A673 (cell line): ENCODE data around the gene NUB1. TPM values are rescaled to one million over a fixed set of nuclear protein-coding genes. Genes with fewer than 3 reads are reported as not detected.

Experiments
- BruUV-seq: library from RNA; stranded (reverse); fragments of 400-500 nt; replicated peaks from 2 replicates; lab custom pipeline; 2021; lab: Mats Ljungman, UMichigan
- CTCF ChIA-PET: fragments of 300-600 bp; sonication (Branson Sonifier 250); formaldehyde crosslinking; loops from one replicate; lab custom pipeline; 2022; ENCODE audit warnings: antibody characterized with exemption; lab: Charles Lee
- POLR2A ChIA-PET: fragments of 300-600 bp; sonication (Branson Sonifier 250); formaldehyde crosslinking; loops from one replicate; lab custom pipeline; 2022; ENCODE audit warnings: antibody characterized with exemption; ENCODE audit not compliant: low non-redundant PET; lab: Charles Lee
- DNase-seq: peaks from one replicate; pipeline ENCODE4 v3.0.0-alpha.2; 2015; ENCODE audit warnings: low spot score
- H3K27ac ChIP-seq: fragments of 200-600 bp; sonication (generic); 2 replicates; pipeline ENCODE4 v1.5.1; 2016; ENCODE audit warnings: mixed run types, low read depth, mild to moderate bottlenecking, mixed read lengths, antibody characterized with exemption, low read length; ENCODE audit not compliant: poor library complexity, severe bottlenecking
- H3K27me3 ChIP-seq: fragments of 200-600 bp; sonication (generic); replicated peaks from 2 replicates; pipeline ENCODE4 v1.6.1; 2017; ENCODE audit warnings: mixed run types, low read depth, mild to moderate bottlenecking, mixed read lengths, antibody characterized with exemption, low read length; ENCODE audit not compliant: insufficient read depth, poor library complexity
- H3K36me3 ChIP-seq: fragments of 200-600 bp; sonication (generic); 2 replicates; pipeline ENCODE4 v1.6.1; 2016; ENCODE audit warnings: mixed run types, mild to moderate bottlenecking, mixed read lengths, antibody characterized with exemption, low read length; ENCODE audit not compliant: insufficient read depth, poor library complexity, severe bottlenecking
- H3K4me1 ChIP-seq: fragments of 200-600 bp; sonication (generic); 2 replicates; pipeline ENCODE4 v1.6.1; 2017; ENCODE audit warnings: mixed run types, mild to moderate bottlenecking, mixed read lengths, antibody characterized with exemption, low read length; ENCODE audit not compliant: insufficient read depth, poor library complexity, severe bottlenecking
- H3K4me3 ChIP-seq: fragments of 200-600 bp; sonication (generic); 2 replicates; pipeline ENCODE4 v1.5.1; 2016; ENCODE audit warnings: low read depth, mixed run types, mild to moderate bottlenecking, mixed read lengths, low read length; ENCODE audit not compliant: poor library complexity, severe bottlenecking
- H3K9me3 ChIP-seq: fragments of 200-600 bp; sonication (generic); 2 replicates; pipeline ENCODE4 v1.6.1; 2016; ENCODE audit warnings: mixed run types, low read depth, mild to moderate bottlenecking, mixed read lengths, antibody characterized with exemption, low read length; ENCODE audit not compliant: poor library complexity, severe bottlenecking
- EZH2 ChIP-seq: fragments of 200-600 bp; sonication (generic); IDR thresholded peaks from 2 replicates; pipeline ENCODE4 v1.6.1; 2017; ENCODE audit warnings: borderline replicate concordance, low read depth, mild to moderate bottlenecking, mixed read lengths, antibody characterized with exemption, low read length; ENCODE audit not compliant: poor library complexity, severe bottlenecking
- intact Hi-C: fragments of 100-400 bp; cut with micrococcal nuclease; formaldehyde crosslinking; loops from one replicate; pipeline ENCODE4 v1.10.0; 2022; ENCODE audit not compliant: unreplicated experiment
- total RNA-seq: library from RNA; stranded (reverse); gene quantifications from 2 replicates; pipeline ENCODE4 v1.2.3, GENCODE V29; 2021
- TF ChIP-seq, protein P1 (sequence below): fragments of 300-800, 200-600 bp; sonication (generic); conservative IDR thresholded peaks from 2 replicates; pipeline ENCODE4 v1.5.1; 2017; ENCODE audit warnings: low read depth, mild to moderate bottlenecking, antibody characterized with exemption, low read length, moderate library complexity, mixed read lengths

NUB1 gene
- total RNA-seq, 1 experiment from 2014 or later = 36.9 TPM

DNA sequence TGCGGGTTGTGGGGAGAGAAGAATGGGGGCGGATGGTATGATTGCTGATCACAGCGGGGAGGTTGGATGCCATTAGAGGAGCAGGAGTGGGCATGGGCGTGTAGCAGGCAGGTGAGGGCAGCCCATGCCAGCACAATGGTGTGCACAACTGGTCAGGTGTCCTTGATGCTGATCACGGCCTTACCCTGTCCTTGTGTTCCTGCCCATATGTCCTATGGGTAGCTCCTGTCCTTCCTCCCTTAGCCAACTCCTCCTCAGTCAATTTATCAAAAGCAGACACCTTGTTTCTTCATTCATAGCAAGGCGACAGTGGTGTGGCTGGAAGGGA, 37.5 kb downstream of the NUB1 start:
- ChIA-PET POLR2A (no interaction called here), CTCF (no interaction called here)
- TF ChIP-seq, protein P1, sequence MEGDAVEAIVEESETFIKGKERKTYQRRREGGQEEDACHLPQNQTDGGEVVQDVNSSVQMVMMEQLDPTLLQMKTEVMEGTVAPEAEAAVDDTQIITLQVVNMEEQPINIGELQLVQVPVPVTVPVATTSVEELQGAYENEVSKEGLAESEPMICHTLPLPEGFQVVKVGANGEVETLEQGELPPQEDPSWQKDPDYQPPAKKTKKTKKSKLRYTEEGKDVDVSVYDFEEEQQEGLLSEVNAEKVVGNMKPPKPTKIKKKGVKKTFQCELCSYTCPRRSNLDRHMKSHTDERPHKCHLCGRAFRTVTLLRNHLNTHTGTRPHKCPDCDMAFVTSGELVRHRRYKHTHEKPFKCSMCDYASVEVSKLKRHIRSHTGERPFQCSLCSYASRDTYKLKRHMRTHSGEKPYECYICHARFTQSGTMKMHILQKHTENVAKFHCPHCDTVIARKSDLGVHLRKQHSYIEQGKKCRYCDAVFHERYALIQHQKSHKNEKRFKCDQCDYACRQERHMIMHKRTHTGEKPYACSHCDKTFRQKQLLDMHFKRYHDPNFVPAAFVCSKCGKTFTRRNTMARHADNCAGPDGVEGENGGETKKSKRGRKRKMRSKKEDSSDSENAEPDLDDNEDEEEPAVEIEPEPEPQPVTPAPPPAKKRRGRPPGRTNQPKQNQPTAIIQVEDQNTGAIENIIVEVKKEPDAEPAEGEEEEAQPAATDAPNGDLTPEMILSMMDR = no peak
- no peak for TF ChIP-seq EZH2
- Histone ChIP-seq H3K4me1 (peaks cover 10% of the 10 kb centered on the region), H3K4me3 (no peak overlapping the region), H3K36me3 (no peaks in the 10 kb centered on the region), H3K27me3 (peaks cover 22% of the 10 kb centered on the region), H3K27ac (no peak overlapping the region), H3K9me3 (no peaks in the 10 kb centered on the region)
- intact Hi-C loops = no loop called here
- BruUV-seq = no TSS peak
- DNase-seq = no peak

DNA sequence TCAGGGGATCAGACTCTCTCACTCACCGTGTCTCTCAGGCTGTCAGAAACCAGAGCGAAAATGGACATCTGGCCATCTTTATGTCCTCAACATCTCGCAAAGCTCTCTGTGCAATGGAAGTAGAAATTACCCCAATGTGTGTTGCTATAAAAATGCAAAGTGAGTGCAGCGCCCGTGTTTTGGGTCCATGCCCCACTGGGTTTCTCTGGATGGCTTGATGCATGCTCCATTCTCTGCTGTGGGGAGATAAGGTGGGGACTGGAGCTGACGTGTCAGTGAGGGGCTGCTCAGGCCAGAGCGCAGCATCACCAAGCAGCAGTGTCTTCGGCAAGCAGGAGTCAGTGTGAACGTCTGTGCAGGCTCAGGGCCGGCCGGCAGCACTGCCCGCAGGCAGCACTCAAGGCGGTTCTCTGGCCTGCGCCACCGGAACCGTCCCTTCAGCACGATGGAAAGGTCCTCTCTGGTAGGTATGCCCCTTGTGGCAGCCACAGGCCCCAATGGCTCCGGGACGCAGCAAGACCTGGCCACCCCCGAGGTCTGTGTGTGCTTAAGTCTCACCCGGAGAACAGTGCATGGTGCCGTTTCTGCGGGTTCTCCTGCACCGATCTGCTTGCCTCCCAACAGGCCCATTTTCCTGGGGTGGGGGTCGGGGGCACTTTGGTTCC, 38.1 kb downstream of the NUB1 start:
- ChIA-PET CTCF (no interaction called here), POLR2A (no interaction called here)
- no TSS peak for BruUV-seq
- DNase-seq = no peak
- H3K4me1 ChIP-seq = peaks cover 10% of the 10 kb centered on the region
- no peaks in the 10 kb centered on the region for H3K9me3 ChIP-seq
- H3K27me3 ChIP-seq = peaks cover 22% of the 10 kb centered on the region
- H3K4me3 ChIP-seq = no peak overlapping the region
- no peaks in the 10 kb centered on the region for H3K36me3 ChIP-seq
- TF ChIP-seq, protein P1 = no peak
- TF ChIP-seq EZH2 = no peak
- no peak overlapping the region for H3K27ac ChIP-seq
- intact Hi-C loops = no loop called here

DNA sequence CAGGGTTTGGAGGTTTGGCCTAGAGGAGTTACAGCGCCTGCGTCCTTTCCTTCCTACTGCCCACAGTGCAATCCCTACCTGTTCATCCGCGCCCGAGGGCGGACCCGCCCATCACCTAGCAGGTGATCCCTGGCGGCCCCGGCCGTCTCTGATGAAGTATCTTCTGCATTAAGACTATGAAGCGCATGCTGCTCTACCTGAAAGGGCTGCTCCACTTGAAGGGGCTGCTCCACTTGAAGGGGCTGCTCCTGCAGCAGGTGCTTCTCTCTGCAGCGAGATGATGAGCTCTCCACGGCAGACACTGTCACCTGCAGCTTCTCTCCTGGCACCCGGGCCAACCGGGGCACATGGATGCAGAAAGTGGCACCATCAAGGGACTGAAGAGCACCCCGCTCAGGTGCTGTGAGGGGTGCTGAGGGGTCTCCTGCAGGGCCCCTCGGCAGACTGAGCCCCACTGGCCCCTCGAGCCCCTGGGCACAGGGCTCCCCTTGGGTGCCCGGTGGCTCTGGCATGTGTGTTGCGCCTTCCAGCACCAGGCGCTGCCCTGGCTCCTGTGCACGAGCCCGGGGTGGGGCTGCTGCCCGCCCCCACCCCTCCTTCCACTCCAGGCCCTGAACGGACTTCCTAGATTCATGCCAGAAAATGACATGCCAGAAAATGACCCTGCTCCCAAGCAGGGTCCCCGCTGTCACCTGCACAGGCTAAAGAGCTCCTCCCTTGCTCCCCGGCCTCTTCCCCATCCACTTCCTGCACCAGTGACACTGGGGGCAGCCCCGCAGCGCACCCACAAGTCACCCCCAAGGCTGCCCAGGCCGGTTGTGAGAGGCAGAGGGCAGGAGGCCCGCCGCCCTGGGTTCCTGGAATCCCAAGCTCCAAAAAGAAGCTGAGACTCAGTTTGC, 38.8 kb downstream of the NUB1 start:
- H3K4me3 ChIP-seq = no peak overlapping the region
- POLR2A ChIA-PET = no interaction called here
- TF ChIP-seq, protein P1 = no peak
- TF ChIP-seq EZH2 = no peak
- no peak overlapping the region for H3K27ac ChIP-seq
- intact Hi-C loops = no loop called here
- H3K36me3 ChIP-seq = no peaks in the 10 kb centered on the region
- H3K27me3 ChIP-seq = peaks cover 22% of the 10 kb centered on the region
- no TSS peak for BruUV-seq
- H3K4me1 ChIP-seq = peaks cover 10% of the 10 kb centered on the region
- CTCF ChIA-PET = no interaction called here
- no peak for DNase-seq
- no peaks in the 10 kb centered on the region for H3K9me3 ChIP-seq
